Subcutaneous adipose tissue (tissue), 4 donors: ENCODE measurements around the gene ENTHD1. TPM values are rescaled to one million over a fixed set of nuclear protein-coding genes. Genes with fewer than 3 reads are reported as not detected.

ENCODE experiments used
- total RNA-seq, 4 donors: library from RNA; depleted of rRNA; stranded (reverse); fragments of >200 nt; gene quantifications; one replicate each; pipeline ENCODE4 v1.1.0, GENCODE V29; 2016
- TF ChIP-seq, protein P1 (sequence below): fragments of 450-650 bp; IDR thresholded peaks from one replicate; pipeline ENCODE4 v1.5.1; 2016; ENCODE audit warnings: low read depth, mild to moderate bottlenecking, control low read depth, antibody characterized with exemption, moderate library complexity

The ENTHD1 gene, protein sequence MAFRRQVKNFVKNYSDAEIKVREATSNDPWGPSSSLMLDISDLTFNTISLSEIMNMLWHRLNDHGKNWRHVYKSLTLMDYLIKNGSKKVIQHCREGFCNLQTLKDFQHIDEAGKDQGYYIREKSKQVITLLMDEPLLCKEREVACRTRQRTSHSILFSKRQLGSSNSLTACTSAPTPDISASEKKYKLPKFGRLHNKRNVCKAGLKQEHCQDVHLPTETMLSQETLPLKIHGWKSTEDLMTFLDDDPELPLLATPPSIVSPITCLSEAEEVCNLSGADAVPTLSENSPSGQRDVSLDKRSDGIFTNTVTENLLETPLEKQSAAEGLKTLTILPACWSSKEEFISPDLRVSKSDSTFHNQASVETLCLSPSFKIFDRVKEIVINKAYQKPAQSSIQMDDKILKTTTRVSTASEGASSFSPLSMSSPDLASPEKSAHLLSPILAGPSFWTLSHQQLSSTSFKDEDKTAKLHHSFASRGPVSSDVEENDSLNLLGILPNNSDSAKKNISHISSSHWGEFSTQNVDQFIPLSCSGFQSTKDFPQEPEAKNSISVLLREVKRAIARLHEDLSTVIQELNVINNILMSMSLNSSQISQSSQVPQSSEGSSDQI
- total RNA-seq: under 1 TPM in 1 of 4 donors, not detected in 3; 0.22 TPM

DNA sequence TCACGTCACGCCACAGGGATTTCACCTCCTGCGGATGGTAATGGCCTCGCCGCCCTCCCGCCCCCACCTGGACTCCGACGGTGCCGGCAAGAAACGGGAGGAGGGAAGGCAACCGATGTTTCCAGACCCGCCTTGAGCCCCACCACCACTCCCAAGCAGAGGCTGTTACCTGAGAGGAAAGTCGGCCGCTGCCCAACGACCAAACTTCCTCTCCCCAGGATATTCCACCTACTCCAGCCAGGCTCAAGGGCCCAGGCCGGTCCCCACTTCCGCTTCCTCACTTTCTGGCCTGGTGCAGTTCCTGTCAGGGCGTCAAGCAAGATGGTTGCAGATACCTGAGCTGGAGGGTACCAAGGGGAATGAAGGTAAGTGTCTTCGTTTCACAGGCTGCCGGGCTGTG, at the start of gene ENTHD1:
Gene ENTHD1 (minus strand): TSS at position 235 of the 400 bp plus-strand sequence. CDS start 6,012 bp downstream, outside the sequence.
- TF ChIP-seq, protein P1, sequence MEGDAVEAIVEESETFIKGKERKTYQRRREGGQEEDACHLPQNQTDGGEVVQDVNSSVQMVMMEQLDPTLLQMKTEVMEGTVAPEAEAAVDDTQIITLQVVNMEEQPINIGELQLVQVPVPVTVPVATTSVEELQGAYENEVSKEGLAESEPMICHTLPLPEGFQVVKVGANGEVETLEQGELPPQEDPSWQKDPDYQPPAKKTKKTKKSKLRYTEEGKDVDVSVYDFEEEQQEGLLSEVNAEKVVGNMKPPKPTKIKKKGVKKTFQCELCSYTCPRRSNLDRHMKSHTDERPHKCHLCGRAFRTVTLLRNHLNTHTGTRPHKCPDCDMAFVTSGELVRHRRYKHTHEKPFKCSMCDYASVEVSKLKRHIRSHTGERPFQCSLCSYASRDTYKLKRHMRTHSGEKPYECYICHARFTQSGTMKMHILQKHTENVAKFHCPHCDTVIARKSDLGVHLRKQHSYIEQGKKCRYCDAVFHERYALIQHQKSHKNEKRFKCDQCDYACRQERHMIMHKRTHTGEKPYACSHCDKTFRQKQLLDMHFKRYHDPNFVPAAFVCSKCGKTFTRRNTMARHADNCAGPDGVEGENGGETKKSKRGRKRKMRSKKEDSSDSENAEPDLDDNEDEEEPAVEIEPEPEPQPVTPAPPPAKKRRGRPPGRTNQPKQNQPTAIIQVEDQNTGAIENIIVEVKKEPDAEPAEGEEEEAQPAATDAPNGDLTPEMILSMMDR: no peak

GRCh38 chr22:39943337-39943736, 49.8 kb upstream of the ENTHD1 start:
- TF ChIP-seq, protein P1: no peak

GRCh38 chr22:39942439-39943230, 49.1 kb upstream of the ENTHD1 start:
- TF ChIP-seq, protein P1: no peak

- TF ChIP-seq, protein P1: no peak
Observed at GRCh38 chr22:39941601-39942000, 48.0 kb upstream of the ENTHD1 start.

GRCh38 chr22:39940757-39941305, 47.3 kb upstream of the ENTHD1 start:
- TF ChIP-seq, protein P1: no peak

DNA sequence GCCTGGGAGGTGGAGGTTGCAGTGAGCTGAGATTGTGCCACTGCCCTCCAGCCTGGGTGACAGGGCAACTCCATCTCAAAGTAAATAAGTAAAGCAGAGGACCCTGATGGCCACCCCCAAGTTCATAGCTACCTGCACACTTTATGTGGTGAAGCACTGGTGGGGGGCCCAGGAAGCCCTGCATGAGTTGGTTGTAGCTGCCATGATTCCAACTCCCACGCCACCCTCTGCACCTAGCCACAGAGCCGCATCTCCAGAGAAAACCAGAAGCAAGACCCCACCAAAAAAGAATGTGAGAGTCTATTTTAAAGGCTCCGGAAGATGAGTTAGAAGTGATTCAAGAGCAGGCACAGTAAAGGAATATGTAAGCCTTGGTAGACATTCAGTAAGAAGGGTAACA, 46.3 kb upstream of the ENTHD1 start:
- TF ChIP-seq, protein P1: no peak
